Mesenchymal stem cell (in vitro differentiated cells and primary cell): ENCODE measurements around the gene COL27A1.

ENCODE experiments used
- DNase-seq: peaks from one replicate; pipeline ENCODE4 v3.0.0-alpha.2; 2013
- H2AFZ ChIP-seq: one replicate; pipeline ENCODE4 v1.6.1; 2013; ENCODE audit warnings: low read depth, mild to moderate bottlenecking, control low read depth, inconsistent platforms, low read length, moderate library complexity
- H2AK5ac ChIP-seq: 2 replicates; pipeline ENCODE4 v1.6.1; 2013; ENCODE audit warnings: low read length, moderate library complexity, mild to moderate bottlenecking, inconsistent platforms; ENCODE audit not compliant: severe bottlenecking
- H2BK120ac ChIP-seq: one replicate; pipeline ENCODE4 v1.6.1; 2013; ENCODE audit warnings: low read depth, mild to moderate bottlenecking, inconsistent platforms, low read length, moderate library complexity
- H2BK12ac ChIP-seq, 2 experiments: one replicate each; pipeline ENCODE4 v1.6.1; 2013; ENCODE audit warnings: inconsistent platforms in 2 of 2, low read length in 2 of 2, mild to moderate bottlenecking in 2 of 2, moderate library complexity in 2 of 2, control low read depth in 1 of 2
- H2BK15ac ChIP-seq: one replicate; pipeline ENCODE4 v1.6.1; 2013; ENCODE audit warnings: mild to moderate bottlenecking, low read depth, inconsistent platforms; ENCODE audit not compliant: poor library complexity, severe bottlenecking
- H2BK5ac ChIP-seq: 2 replicates; pipeline ENCODE4 v1.6.1; 2013; ENCODE audit warnings: low read depth, mild to moderate bottlenecking, low read length, control low read depth, inconsistent platforms; ENCODE audit not compliant: poor library complexity, severe bottlenecking
- H3K14ac ChIP-seq, 2 experiments: one replicate each; pipeline ENCODE4 v1.6.1; 2013; ENCODE audit warnings: inconsistent platforms in 2 of 2, low read length in 2 of 2, control low read depth in 1 of 2, mild to moderate bottlenecking in 1 of 2, moderate library complexity in 1 of 2
- H3K18ac ChIP-seq, 2 experiments: one replicate each; pipeline ENCODE4 v1.6.1; 2013; ENCODE audit warnings: inconsistent platforms in 2 of 2, low read length in 2 of 2, control low read depth in 1 of 2, low read depth in 1 of 2, mild to moderate bottlenecking in 1 of 2
- H3K23ac ChIP-seq, 2 experiments: one replicate each; pipeline ENCODE4 v1.6.1; 2013; ENCODE audit warnings: inconsistent platforms in 2 of 2, low read length in 2 of 2, mild to moderate bottlenecking in 2 of 2, moderate library complexity in 2 of 2, control low read depth in 1 of 2
- H3K27ac ChIP-seq: 2 replicates; pipeline ENCODE4 v1.5.1; 2013; ENCODE audit warnings: mild to moderate bottlenecking, moderate library complexity, low read length, control low read depth, inconsistent platforms; ENCODE audit not compliant: poor library complexity, severe bottlenecking
- H3K27me3 ChIP-seq, 2 experiments: 2 replicates each; pipeline versions ENCODE4 v1.6.1 to v1.7.0; 2013; ENCODE audit warnings: low read length in 2 of 2, mild to moderate bottlenecking in 2 of 2, moderate library complexity in 2 of 2, control low read depth in 1 of 2, inconsistent platforms in 1 of 2; ENCODE audit not compliant: control insufficient read depth in 1 of 2, insufficient read depth in 1 of 2
- H3K36me3 ChIP-seq, 2 experiments: 2 replicates each; pipeline versions ENCODE4 v1.6.1 to v1.7.0; 2013; ENCODE audit warnings: low read length in 2 of 2, control low read depth in 1 of 2, inconsistent platforms in 1 of 2, low read depth in 1 of 2, mild to moderate bottlenecking in 1 of 2; ENCODE audit not compliant: insufficient read depth in 2 of 2, control insufficient read depth in 1 of 2
- H3K4ac ChIP-seq, 2 experiments: one replicate each; pipeline ENCODE4 v1.6.1; 2013; ENCODE audit warnings: inconsistent platforms in 2 of 2, low read length in 2 of 2, mild to moderate bottlenecking in 2 of 2, moderate library complexity in 2 of 2, control low read depth in 1 of 2, low read depth in 1 of 2
- H3K4me1 ChIP-seq: 2 replicates; pipeline ENCODE4 v1.6.1; 2013; ENCODE audit warnings: low read depth, low read length, control low read depth; ENCODE audit not compliant: control insufficient read depth, insufficient read depth
- H3K4me2 ChIP-seq: 2 replicates; pipeline ENCODE4 v1.6.1; 2013; ENCODE audit warnings: low read length, mild to moderate bottlenecking, inconsistent platforms; ENCODE audit not compliant: poor library complexity, severe bottlenecking
- H3K4me3 ChIP-seq, 2 experiments: 2 replicates each; pipeline versions ENCODE4 v1.5.1 to v1.7.0; 2013; ENCODE audit warnings: low read length in 2 of 2, mild to moderate bottlenecking in 2 of 2, control low read depth in 1 of 2, low read depth in 1 of 2; ENCODE audit not compliant: insufficient read depth in 1 of 2
- H3K79me1 ChIP-seq: replicated peaks from 2 replicates; pipeline ENCODE4 v1.6.1; 2013; ENCODE audit warnings: mild to moderate bottlenecking, control low read depth, low read length, inconsistent platforms; ENCODE audit not compliant: poor library complexity, severe bottlenecking
- H3K9ac ChIP-seq: 2 replicates; pipeline ENCODE4 v1.7.0; 2013; ENCODE audit warnings: mild to moderate bottlenecking, low read length, moderate library complexity
- H3K9me3 ChIP-seq: 2 replicates; pipeline ENCODE4 v1.7.0; 2013; ENCODE audit warnings: mild to moderate bottlenecking, low read length; ENCODE audit not compliant: control insufficient read depth
- H4K8ac ChIP-seq: one replicate; pipeline ENCODE4 v1.6.1; 2013; ENCODE audit warnings: inconsistent platforms, mild to moderate bottlenecking, low read length, moderate library complexity
- H4K91ac ChIP-seq: one replicate; pipeline ENCODE4 v1.6.1; 2013; ENCODE audit warnings: mild to moderate bottlenecking, low read length, inconsistent platforms
- WGBS: methylation state at CpG from one replicate; pipeline ENCODE4 v1.1.7; 2013; ENCODE audit warnings: mixed read lengths; 5-methylcytosine and 5-hydroxymethylcytosine counted together

COL27A1 gene

DNA sequence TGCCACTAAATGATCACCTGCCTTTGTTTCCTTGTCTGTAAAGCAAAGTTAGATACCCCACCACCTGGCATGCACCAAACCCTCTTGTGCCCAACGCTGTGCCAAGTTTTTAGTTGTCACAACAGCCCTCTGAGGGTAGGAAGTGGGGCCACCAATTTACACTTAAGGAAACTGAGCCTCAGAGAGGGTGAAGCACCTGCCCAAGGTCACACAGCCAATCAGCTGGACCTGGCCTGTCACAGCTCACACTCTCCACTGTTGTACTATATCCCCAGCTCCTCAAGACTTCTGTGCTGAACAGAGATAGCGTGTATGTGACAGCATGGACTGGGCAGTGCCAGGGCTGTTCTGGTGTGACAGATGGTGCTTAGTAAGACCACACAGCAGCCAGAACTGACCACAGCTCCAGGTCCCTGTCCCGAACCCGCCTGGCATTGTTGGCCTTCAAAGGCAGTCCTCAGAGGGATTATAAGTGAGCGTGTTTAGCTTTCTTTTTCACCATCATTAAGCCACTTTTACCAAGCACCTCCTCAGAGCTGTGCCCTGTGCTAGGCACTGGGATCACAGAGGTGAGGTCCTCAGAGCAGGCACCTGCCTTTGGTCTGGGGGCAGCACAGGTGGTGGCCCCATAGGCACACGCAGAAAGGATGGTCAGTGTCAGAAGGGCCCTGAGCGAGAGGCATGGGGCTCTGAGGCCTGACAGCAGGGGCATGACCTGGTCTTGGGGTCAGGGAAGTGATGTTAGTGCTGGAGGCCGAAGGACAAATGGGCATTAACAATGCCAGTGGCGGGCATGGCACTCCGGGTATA is 71.1 kb downstream of the COL27A1 start:
- H3K4ac ChIP-seq: peak overlapping the region; percentile 47 to 49
- no peaks in the 10 kb centered on the region for H3K27me3 ChIP-seq
- peak overlapping the region; percentile 39 for H2BK120ac ChIP-seq
- whole genome bisulfite sequencing: 92% methylated on average over 10 of the region's 10 CpGs
- peak overlapping the region; percentile 69 for H2AK5ac ChIP-seq
- H2BK12ac ChIP-seq: peak overlapping the region; percentile 29 to 73
- peaks cover 2% of the 10 kb centered on the region for H3K79me1 ChIP-seq
- DNase-seq: no peak
- H3K23ac ChIP-seq: no peak overlapping the region
- peak overlapping the region; percentile 3 for H4K8ac ChIP-seq
- H3K4me1 ChIP-seq: peaks cover 44% of the 10 kb centered on the region
- H3K36me3 ChIP-seq: peaks cover 0 to 46% of the 10 kb centered on the region in 2 experiments
- peak overlapping the region; percentile 15 for H3K9ac ChIP-seq
- peak overlapping the region; percentile 70 for H4K91ac ChIP-seq
- H3K14ac ChIP-seq: peak overlapping the region in 1 of 2 experiments; percentile 81
- H3K9me3 ChIP-seq: no peaks in the 10 kb centered on the region
- no peak overlapping the region for H2AFZ ChIP-seq
- H3K4me3 ChIP-seq: no peak overlapping the region
- no peak overlapping the region for H3K27ac ChIP-seq
- H2BK5ac ChIP-seq: no peak overlapping the region
- H3K18ac ChIP-seq: peak overlapping the region; percentile 14 to 58
- H2BK15ac ChIP-seq: peak overlapping the region; percentile 34
- no peak overlapping the region for H3K4me2 ChIP-seq

DNA sequence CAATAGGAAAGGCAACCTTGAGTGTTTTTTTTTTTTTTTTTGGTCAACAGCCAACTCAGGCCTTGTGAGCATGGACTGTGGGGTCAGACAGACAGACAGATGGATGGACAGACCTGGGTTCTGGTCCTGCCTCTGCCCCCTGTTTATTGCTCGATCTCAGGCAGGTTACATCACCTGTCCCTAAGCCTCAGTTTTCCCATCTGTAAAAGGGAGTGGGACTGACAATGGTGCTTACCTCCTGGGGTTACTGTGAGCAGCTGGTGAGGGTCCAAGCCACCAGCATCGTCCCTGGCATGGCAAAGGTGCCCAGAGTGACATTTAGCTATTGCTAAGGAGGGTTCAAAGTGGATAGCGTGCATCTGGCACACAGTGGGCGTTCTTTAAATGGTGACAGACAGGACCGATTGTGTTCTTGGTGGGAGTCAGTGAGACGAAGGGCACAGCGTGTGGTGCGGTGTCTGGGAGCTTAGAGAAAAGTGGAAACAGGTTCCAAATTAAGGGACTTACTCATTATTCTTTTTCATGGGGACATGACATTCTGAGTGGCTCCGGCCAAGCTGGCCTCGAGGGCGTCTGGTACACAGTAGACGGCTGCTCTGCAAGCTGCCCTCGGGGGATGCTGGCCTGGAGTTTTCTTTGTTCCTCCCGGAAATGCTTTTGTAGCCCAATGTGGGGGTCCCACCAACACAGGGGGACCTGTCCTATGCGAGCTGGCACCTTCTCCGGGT is 72.1 kb downstream of the COL27A1 start:
- no peaks in the 10 kb centered on the region for H3K9me3 ChIP-seq
- H3K4me2 ChIP-seq: no peak overlapping the region
- peaks cover 2% of the 10 kb centered on the region for H3K79me1 ChIP-seq
- H3K4me1 ChIP-seq: peaks cover 50% of the 10 kb centered on the region
- peak overlapping the region; percentile 37 for H4K8ac ChIP-seq
- no peak overlapping the region for H2BK5ac ChIP-seq
- H3K4me3 ChIP-seq: no peak overlapping the region
- whole genome bisulfite sequencing: 89% methylated on average over 15 of the region's 16 CpGs
- H3K27me3 ChIP-seq: no peaks in the 10 kb centered on the region
- DNase-seq: no peak
- peak overlapping the region in 1 of 2 experiments; percentile 59 for H2BK12ac ChIP-seq
- H3K27ac ChIP-seq: no peak overlapping the region
- H3K4ac ChIP-seq: no peak overlapping the region
- no peak overlapping the region for H2BK15ac ChIP-seq
- no peak overlapping the region for H3K9ac ChIP-seq
- peak overlapping the region; percentile 2 for H2AK5ac ChIP-seq
- H3K36me3 ChIP-seq: peaks cover 0 to 45% of the 10 kb centered on the region in 2 experiments
- H2AFZ ChIP-seq: no peak overlapping the region
- no peak overlapping the region for H3K14ac ChIP-seq
- H3K23ac ChIP-seq: no peak overlapping the region
- H2BK120ac ChIP-seq: no peak overlapping the region
- H4K91ac ChIP-seq: peak overlapping the region; percentile 62
- H3K18ac ChIP-seq: peak overlapping the region in 1 of 2 experiments; percentile 54

DNA sequence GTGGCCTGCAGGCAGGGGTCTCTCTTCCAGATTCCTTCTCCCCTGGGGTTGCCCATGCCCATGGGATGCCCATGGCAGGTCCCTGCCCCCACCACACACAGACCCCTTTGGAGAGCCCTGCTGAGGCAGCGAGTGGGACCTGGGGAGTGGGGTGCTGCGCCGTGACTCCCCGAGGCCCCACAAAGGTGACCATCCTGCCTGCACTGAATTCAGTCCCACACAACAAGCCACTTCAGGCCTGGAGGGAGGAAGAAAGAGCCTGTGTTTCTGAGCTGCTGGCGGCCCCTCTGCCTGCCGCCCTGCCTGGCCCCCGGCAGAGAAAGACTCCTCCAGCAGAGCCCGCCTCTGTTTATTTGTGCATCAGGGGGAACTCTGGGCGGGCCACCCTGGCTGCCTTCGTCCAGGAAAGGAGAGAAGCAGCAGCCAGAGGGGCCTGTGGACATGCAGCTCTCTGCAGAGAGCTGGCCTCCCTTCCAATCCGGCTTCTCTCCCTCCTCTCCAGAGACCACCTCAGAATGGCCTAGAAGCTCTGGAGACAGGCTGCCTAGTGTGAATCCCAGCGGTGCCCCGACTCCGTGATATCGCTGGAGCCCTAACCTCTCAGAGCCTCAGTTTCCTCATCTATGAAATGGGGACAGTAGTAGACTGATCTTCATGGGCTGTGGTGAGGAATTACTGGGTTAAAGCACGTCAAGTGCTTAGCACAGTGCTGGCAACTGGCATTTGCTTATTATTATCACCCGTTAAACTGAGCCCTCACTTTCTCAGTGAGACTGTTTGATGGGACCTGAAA is 72.9 kb downstream of the COL27A1 start:
- no peaks in the 10 kb centered on the region for H3K9me3 ChIP-seq
- no peak overlapping the region for H2AFZ ChIP-seq
- no peak overlapping the region for H3K9ac ChIP-seq
- H3K4me2 ChIP-seq: no peak overlapping the region
- no peak overlapping the region for H3K4me3 ChIP-seq
- H2BK5ac ChIP-seq: no peak overlapping the region
- H4K8ac ChIP-seq: no peak overlapping the region
- H3K27me3 ChIP-seq: no peaks in the 10 kb centered on the region
- no peak overlapping the region for H3K4ac ChIP-seq
- peak overlapping the region; percentile 28 for H2AK5ac ChIP-seq
- H3K4me1 ChIP-seq: peaks cover 50% of the 10 kb centered on the region
- H3K27ac ChIP-seq: no peak overlapping the region
- DNase-seq: no peak
- 60% methylated on average over 15 of the region's 17 CpGs for WGBS
- H2BK15ac ChIP-seq: no peak overlapping the region
- H4K91ac ChIP-seq: peak overlapping the region; percentile 5
- H2BK12ac ChIP-seq: peak overlapping the region in 1 of 2 experiments; percentile 59
- peaks cover 2% of the 10 kb centered on the region for H3K79me1 ChIP-seq
- H2BK120ac ChIP-seq: no peak overlapping the region
- H3K36me3 ChIP-seq: peaks cover 0 to 43% of the 10 kb centered on the region in 2 experiments
- H3K23ac ChIP-seq: no peak overlapping the region
- H3K18ac ChIP-seq: peak overlapping the region; percentile 54 to 58
- H3K14ac ChIP-seq: no peak overlapping the region
